Ectodermal cell (in vitro differentiated cells): Measurements from ENCODE around the gene ZBED1.
A peak's percentile ranks its signal among the peaks of the same experiment; 100 is the strongest.

Source experiments
- H3K27ac ChIP-seq: 2 replicates; pipeline ENCODE4 v1.7.0; 2013; ENCODE audit warnings: mild to moderate bottlenecking, low read depth, low read length; ENCODE audit not compliant: insufficient read depth, poor library complexity, severe bottlenecking
- H3K27me3 ChIP-seq: 2 replicates; pipeline ENCODE4 v1.7.0; 2013; ENCODE audit warnings: mild to moderate bottlenecking, low read length; ENCODE audit not compliant: insufficient read depth, control insufficient read depth, poor library complexity, severe bottlenecking
- H3K36me3 ChIP-seq: one replicate; pipeline ENCODE4 v1.7.0; 2013; ENCODE audit warnings: low read length; ENCODE audit not compliant: control insufficient read depth, insufficient read depth
- H3K4me1 ChIP-seq: one replicate; pipeline ENCODE4 v1.7.0; 2013; ENCODE audit warnings: low read length; ENCODE audit not compliant: control insufficient read depth, insufficient read depth
- H3K4me3 ChIP-seq: 2 replicates; pipeline ENCODE4 v1.7.0; 2013; ENCODE audit warnings: low read depth, low read length, control low read depth; ENCODE audit not compliant: insufficient read depth
- H3K9me3 ChIP-seq: 2 replicates; pipeline ENCODE4 v1.7.0; 2013; ENCODE audit warnings: mild to moderate bottlenecking, low read length, moderate library complexity; ENCODE audit not compliant: control insufficient read depth
- whole genome bisulfite sequencing, 2 experiments: methylation state at CpG; one replicate each; pipeline ENCODE4 v1.1.7; 2013; ENCODE audit warnings: missing lambda C conversion rate in 2 of 2; 5-methylcytosine and 5-hydroxymethylcytosine counted together

The ZBED1 gene

GRCh38 chrX:2498781-2499302, 1.9 kb downstream of the ZBED1 start:
- H3K4me3 ChIP-seq: peak overlapping the region; percentile 90
- WGBS, 2 experiments: 11 to 13% methylated on average over 10 of the region's 10 CpGs
- H3K4me1 ChIP-seq: peaks cover 18% of the 10 kb centered on the region
- peak overlapping the region; percentile 73 for H3K27ac ChIP-seq
- H3K27me3 ChIP-seq: no peaks in the 10 kb centered on the region
- H3K36me3 ChIP-seq: peaks cover 6% of the 10 kb centered on the region
- H3K9me3 ChIP-seq: no peaks in the 10 kb centered on the region

GRCh38 chrX:2497961-2498780, 2.6 kb downstream of the ZBED1 start:
- WGBS, 2 experiments: 48 to 50% methylated on average over 11 of the region's 11 CpGs
- Histone ChIP-seq H3K4me3 (peak overlapping the region; percentile 90), H3K36me3 (peaks cover 6% of the 10 kb centered on the region)

GRCh38 chrX:2495595-2495994, 5.2 kb downstream of the ZBED1 start:
- Histone ChIP-seq H3K4me1 (peaks cover 18% of the 10 kb centered on the region), H3K27ac (no peak overlapping the region), H3K4me3 (no peak overlapping the region), H3K27me3 (no peaks in the 10 kb centered on the region), H3K36me3 (peaks cover 8% of the 10 kb centered on the region), H3K9me3 (no peaks in the 10 kb centered on the region)
- WGBS, 2 experiments: 84 to 91% methylated on average over 14 of the region's 14 CpGs

More at GRCh38 chrX:2497961-2498780, 2.6 kb downstream of the ZBED1 start:
- H3K27ac ChIP-seq: peak overlapping the region; percentile 73
- no peaks in the 10 kb centered on the region for H3K9me3 ChIP-seq
- H3K4me1 ChIP-seq: peaks cover 18% of the 10 kb centered on the region
- no peaks in the 10 kb centered on the region for H3K27me3 ChIP-seq

GRCh38 chrX:2492531-2493218, 8.1 kb downstream of the ZBED1 start:
- Histone ChIP-seq H3K27me3 (no peaks in the 10 kb centered on the region), H3K4me1 (peaks cover 2% of the 10 kb centered on the region), H3K36me3 (peaks cover 36% of the 10 kb centered on the region), H3K4me3 (no peak overlapping the region), H3K27ac (no peak overlapping the region), H3K9me3 (no peaks in the 10 kb centered on the region)
- WGBS, 2 experiments: 95 to 96% methylated on average over 22 of the region's 22 CpGs

- WGBS, 2 experiments: 95% methylated on average over 22 of the region's 22 CpGs
- no peak overlapping the region for H3K27ac ChIP-seq
- H3K36me3 ChIP-seq: peaks cover 44% of the 10 kb centered on the region
- no peak overlapping the region for H3K4me3 ChIP-seq
- H3K4me1 ChIP-seq: peaks cover 3% of the 10 kb centered on the region
- no peaks in the 10 kb centered on the region for H3K27me3 ChIP-seq
- H3K9me3 ChIP-seq: no peaks in the 10 kb centered on the region
Measured at GRCh38 chrX:2490634-2491033, 10.1 kb downstream of the ZBED1 start.

- Histone ChIP-seq H3K27me3 (no peaks in the 10 kb centered on the region), H3K9me3 (no peaks in the 10 kb centered on the region), H3K27ac (no peak overlapping the region), H3K36me3 (peaks cover 41% of the 10 kb centered on the region), H3K4me3 (no peak overlapping the region), H3K4me1 (peaks cover 5% of the 10 kb centered on the region)
- WGBS, 2 experiments: 97% methylated on average over 65 of the region's 65 CpGs
Measured at GRCh38 chrX:2489446-2490445, 11.0 kb downstream of the ZBED1 start.

GRCh38 chrX:2488621-2489285, 12.0 kb downstream of the ZBED1 start:
- 96% methylated on average over 50 of the region's 50 CpGs for WGBS, 2 experiments
- H3K36me3 ChIP-seq: peaks cover 41% of the 10 kb centered on the region

GRCh38 chrX:2487366-2487765, 13.4 kb downstream of the ZBED1 start:
- Histone ChIP-seq H3K27me3 (no peaks in the 10 kb centered on the region), H3K4me3 (no peak overlapping the region), H3K36me3 (peaks cover 41% of the 10 kb centered on the region), H3K27ac (no peak overlapping the region), H3K4me1 (peaks cover 18% of the 10 kb centered on the region), H3K9me3 (no peaks in the 10 kb centered on the region)
- WGBS, 2 experiments: 91 to 94% methylated on average over 16 of the region's 16 CpGs

More at GRCh38 chrX:2488621-2489285, 12.0 kb downstream of the ZBED1 start:
- H3K27me3 ChIP-seq: no peaks in the 10 kb centered on the region
- H3K9me3 ChIP-seq: no peaks in the 10 kb centered on the region
- H3K4me1 ChIP-seq: peaks cover 15% of the 10 kb centered on the region
- no peak overlapping the region for H3K4me3 ChIP-seq
- no peak overlapping the region for H3K27ac ChIP-seq

- peaks cover 41% of the 10 kb centered on the region for H3K36me3 ChIP-seq
- no peaks in the 10 kb centered on the region for H3K9me3 ChIP-seq
- 89 to 90% methylated on average over 29 of the region's 29 CpGs for WGBS, 2 experiments
- H3K4me1 ChIP-seq: peaks cover 18% of the 10 kb centered on the region
- no peaks in the 10 kb centered on the region for H3K27me3 ChIP-seq
- no peak overlapping the region for H3K27ac ChIP-seq
- no peak overlapping the region for H3K4me3 ChIP-seq
Measured at GRCh38 chrX:2486476-2487133, 14.2 kb downstream of the ZBED1 start.
